ACC112 (cell line): Measurements from ENCODE around the gene CELA2B.
"Not testable (repeated sequence)": the region's sequence is repeated elsewhere in the genome, so short reads cannot be mapped to it uniquely, and the experiment has no call there.

ENCODE experiments used
- H2AFZ ChIP-seq: fragments of 200-600 bp; sonication (generic); one replicate; pipeline ENCODE4 v1.6.0; 2017; ENCODE audit warnings: antibody characterized with exemption, low read length; ENCODE audit not compliant: unreplicated experiment
- H3K27ac ChIP-seq: fragments of 200-600 bp; sonication (generic); 2 replicates; pipeline ENCODE4 v1.5.1; 2014; ENCODE audit warnings: low read depth, mild to moderate bottlenecking, antibody characterized with exemption, low read length, moderate library complexity
- H3K27me3 ChIP-seq: fragments of 200-600 bp; sonication (generic); 2 replicates; pipeline ENCODE4 v1.6.1; 2014; ENCODE audit warnings: mild to moderate bottlenecking, antibody characterized with exemption, low read length, moderate library complexity, mixed read lengths; ENCODE audit not compliant: insufficient read depth
- H3K36me3 ChIP-seq: fragments of 200-600 bp; sonication (generic); 2 replicates; pipeline ENCODE4 v1.6.1; 2016; ENCODE audit warnings: mild to moderate bottlenecking, antibody characterized with exemption, low read length, moderate library complexity, mixed read lengths; ENCODE audit not compliant: insufficient read depth
- H3K4me1 ChIP-seq: fragments of 200-600 bp; sonication (generic); one replicate; pipeline ENCODE4 v1.6.1; 2016; ENCODE audit warnings: low read length, mixed read lengths; ENCODE audit not compliant: insufficient read depth, unreplicated experiment, control insufficient read depth
- H3K4me3 ChIP-seq: fragments of 200-600 bp; sonication (generic); 2 replicates; pipeline ENCODE4 v1.5.1; 2014; ENCODE audit warnings: mild to moderate bottlenecking, low read depth, low read length
- H3K79me2 ChIP-seq: fragments of 200-600 bp; sonication (generic); one replicate; pipeline ENCODE4 v1.6.0; 2016; ENCODE audit warnings: low read length; ENCODE audit not compliant: control insufficient read depth, unreplicated experiment, insufficient read depth

CELA2B gene

DNA sequence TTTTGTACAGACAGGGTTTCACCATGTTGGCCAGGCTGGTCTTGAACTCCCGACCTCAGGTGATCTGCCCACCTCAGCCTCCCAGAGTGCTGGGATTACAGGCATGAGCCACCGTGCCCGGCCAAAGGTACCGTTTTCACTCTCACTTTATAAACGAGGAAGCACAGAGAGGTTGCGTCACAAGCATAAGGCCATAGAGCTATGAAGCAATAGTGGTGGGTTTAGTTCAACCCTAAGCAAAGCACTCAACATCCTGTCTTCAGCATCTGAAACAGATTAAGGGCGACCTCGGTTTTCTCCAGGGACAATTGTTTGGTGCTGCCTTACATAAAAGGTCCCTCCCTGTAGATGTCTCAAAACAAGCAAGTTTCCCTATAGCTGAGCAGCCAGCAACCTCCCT lies 41.2 kb upstream of the CELA2B start:
- not testable (repeated sequence) for H3K27me3 ChIP-seq, H3K4me3 ChIP-seq, H3K27ac ChIP-seq

DNA sequence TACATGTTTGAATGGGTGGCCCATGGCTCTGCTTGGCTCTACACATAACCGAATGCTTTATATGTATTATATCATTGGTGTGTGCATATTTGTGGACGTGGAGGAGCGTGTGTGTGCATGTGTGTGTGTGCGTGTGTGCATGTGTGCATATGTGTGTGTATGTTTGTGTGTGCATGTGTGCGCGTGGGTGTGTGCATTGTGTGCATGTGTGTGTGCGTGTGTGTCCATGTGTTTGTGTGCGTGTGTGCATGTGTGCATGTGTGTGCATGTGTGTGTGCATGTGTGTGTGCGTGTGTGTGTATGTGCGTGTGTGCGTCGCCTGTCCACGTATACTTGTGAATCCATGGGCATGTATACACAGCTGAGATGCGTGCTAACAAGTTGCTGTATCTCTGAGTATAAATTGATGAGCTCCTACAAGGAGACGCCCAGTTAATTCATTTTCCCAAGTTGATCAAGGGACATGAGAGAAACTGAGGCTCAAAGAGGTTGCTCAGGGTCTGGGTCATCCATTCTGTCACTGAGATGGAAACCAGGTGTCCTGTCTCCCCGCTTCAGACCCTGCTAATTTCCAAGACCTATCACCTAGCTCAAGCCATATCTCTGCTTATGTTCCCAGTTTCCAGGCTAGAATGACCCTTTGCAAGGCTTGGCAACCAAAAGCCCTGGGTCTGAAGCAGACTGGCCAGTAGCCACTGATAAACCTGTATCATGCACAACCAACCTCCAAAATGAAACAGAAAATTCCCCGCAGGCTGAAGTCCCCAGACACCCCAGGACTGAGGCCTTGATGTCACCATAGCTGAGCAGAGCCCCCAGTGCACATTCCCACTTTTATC lies 40.4 kb upstream of the CELA2B start:
- peaks cover 14% of the 10 kb centered on the region for H3K4me1 ChIP-seq
- H2AFZ ChIP-seq = no peak overlapping the region
- H3K27me3 ChIP-seq = no peaks in the 10 kb centered on the region
- H3K36me3 ChIP-seq = no peaks in the 10 kb centered on the region; the same call in 1 of the 2 replicates
- no peak overlapping the region for H3K27ac ChIP-seq
- H3K4me3 ChIP-seq = no peak overlapping the region
- H3K79me2 ChIP-seq = no peaks in the 10 kb centered on the region

More for the DNA sequence above, 41.2 kb upstream of the CELA2B start:
- not testable (repeated sequence) for H3K36me3 ChIP-seq, H3K79me2 ChIP-seq, H2AFZ ChIP-seq
- H3K4me1 ChIP-seq = peaks cover 20% of the 10 kb centered on the region

DNA sequence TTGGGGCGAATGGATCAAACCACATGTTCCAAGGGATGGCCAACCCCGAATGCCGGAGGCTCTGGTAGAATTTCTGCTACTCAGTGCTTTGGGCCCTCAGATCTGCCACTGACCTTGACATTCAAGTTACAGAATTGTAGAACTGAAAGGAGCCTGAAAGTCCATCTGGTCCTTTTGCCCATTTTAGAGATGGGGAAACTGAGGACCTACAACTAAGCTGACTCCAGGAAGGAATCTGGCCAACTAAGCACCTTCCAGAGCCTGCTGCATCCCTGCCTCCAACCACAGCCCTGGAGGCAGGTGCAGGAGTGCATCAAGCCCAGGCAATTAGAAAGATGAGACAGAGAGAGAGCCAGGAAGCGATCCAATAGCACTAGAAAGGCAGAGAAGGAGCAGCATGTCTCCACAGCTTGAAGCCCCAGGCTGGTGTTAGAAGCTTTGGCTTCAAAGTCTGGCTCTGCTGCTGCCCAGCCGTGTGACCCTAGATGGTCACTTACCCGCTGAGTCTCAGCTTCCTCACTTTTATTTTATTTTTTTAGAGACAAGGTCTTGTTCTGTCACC lies 38.9 kb upstream of the CELA2B start:
- Histone ChIP-seq H3K27ac (no peak overlapping the region), H3K27me3 (no peaks in the 10 kb centered on the region), H3K4me1 (peaks cover 14% of the 10 kb centered on the region), H3K79me2 (no peaks in the 10 kb centered on the region), H3K36me3 (no peaks in the 10 kb centered on the region), H3K4me3 (no peak overlapping the region), H2AFZ (no peak overlapping the region)

DNA sequence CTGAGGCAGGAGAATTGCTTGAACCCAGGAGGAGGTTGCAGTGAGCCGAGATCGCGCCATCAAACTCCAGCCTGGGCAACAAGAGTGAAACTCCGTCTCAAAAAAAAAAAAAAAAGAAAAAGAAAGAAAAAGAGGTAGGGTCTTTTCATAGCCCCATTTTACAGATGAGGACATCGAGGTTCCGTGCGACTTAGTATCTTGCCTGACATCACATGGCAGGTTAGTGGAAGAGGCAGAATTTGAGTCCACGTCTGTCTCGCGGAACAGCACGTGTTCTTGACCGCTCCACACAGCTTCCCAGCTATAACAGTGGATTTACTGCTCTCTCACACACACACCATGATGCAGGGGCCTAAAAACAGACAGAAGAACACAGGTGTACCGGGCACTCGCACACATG lies 36.6 kb upstream of the CELA2B start:
- H3K27ac ChIP-seq = no peak overlapping the region
- no peaks in the 10 kb centered on the region for H3K36me3 ChIP-seq
- no peaks in the 10 kb centered on the region for H3K79me2 ChIP-seq
- no peak overlapping the region for H3K4me3 ChIP-seq
- H3K4me1 ChIP-seq = peaks cover 4% of the 10 kb centered on the region
- H2AFZ ChIP-seq = no peak overlapping the region
- H3K27me3 ChIP-seq = no peaks in the 10 kb centered on the region

DNA sequence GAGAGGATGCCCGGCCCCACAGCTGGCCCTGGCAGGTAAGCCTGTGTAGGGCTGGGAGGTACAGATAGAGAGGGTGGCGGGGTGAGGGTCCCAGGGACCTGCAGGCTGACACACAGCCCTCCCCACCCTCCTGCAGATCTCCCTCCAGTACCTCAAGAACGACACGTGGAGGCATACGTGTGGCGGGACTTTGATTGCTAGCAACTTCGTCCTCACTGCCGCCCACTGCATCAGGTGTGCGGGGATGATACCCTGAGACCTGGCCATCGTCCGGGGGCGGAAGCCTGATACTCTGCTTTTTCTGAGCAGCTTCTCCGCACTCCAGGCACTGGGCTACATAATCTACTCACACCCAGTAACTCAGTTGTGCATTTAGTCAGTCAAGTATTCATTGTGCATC lies 35.5 kb upstream of the CELA2B start:
- no peaks in the 10 kb centered on the region for H3K79me2 ChIP-seq
- no peaks in the 10 kb centered on the region for H3K27me3 ChIP-seq
- H3K4me3 ChIP-seq = no peak overlapping the region
- H2AFZ ChIP-seq = no peak overlapping the region
- H3K4me1 ChIP-seq = no peaks in the 10 kb centered on the region
- no peaks in the 10 kb centered on the region for H3K36me3 ChIP-seq
- no peak overlapping the region for H3K27ac ChIP-seq

DNA sequence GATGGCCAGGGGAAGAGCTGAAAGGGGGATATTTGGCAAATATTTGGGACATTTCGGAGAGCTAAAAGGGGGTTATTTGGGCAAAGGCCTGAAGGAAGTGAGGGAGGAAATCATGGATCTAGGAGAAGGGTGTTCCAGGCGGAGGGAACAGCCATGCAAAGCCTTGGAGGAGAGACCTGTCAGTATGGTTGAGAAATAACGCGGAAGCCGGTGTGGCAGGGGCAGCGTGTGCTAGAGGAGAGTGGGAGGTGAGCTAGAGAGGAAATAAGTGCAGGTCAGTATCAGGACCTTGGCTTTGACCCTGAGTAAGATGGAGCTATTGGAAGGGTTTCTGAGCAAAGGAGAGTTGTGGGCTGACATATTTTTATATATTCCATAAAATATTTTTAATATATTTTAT lies 34.7 kb upstream of the CELA2B start:
- Histone ChIP-seq H3K4me3 (no peak overlapping the region), H3K36me3 (no peaks in the 10 kb centered on the region), H3K27ac (no peak overlapping the region), H2AFZ (no peak overlapping the region), H3K27me3 (no peaks in the 10 kb centered on the region), H3K4me1 (no peaks in the 10 kb centered on the region), H3K79me2 (no peaks in the 10 kb centered on the region)

DNA sequence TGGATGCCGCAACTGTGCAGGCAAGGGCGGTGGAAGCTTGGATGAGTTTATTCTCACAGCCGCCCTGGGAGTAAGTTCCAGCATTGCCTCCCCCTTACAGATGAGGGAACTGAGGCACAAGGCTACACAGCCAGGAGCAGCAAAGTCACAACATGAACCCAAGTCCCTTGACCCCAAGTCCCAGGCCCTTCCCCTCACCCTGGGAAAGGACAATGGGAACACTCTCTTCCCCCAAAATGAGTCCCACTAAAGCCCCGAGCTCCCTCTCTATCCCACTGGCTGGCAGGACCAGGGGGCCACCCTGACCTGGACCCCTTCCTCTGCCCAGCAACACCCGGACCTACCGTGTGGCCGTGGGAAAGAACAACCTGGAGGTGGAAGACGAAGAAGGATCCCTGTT lies 33.8 kb upstream of the CELA2B start:
- Histone ChIP-seq H3K4me3 (no peak overlapping the region), H2AFZ (no peak overlapping the region), H3K27me3 (peaks cover 2% of the 10 kb centered on the region; the same call in 1 of the 2 replicates), H3K27ac (no peak overlapping the region), H3K4me1 (no peaks in the 10 kb centered on the region), H3K79me2 (no peaks in the 10 kb centered on the region), H3K36me3 (no peaks in the 10 kb centered on the region)

DNA sequence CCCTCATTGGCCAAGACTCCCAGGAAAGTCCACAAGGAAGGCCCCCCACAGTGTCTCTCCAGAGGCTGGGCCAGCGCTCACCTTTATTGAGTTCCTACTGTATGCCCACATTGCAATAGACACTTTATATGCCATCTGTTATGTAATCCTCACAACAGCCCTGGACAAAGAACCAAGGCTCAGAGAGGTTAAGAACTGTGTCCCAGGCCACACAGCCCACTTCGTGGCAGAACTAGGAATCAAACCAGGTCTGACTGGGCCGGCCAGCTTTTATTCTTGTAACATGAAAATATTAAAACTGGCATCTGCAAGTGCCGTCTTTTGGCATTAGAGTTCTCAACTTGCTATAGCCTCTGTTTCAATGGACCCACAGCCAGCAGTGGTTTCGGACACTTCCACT lies 33.1 kb upstream of the CELA2B start:
- Histone ChIP-seq H3K4me1 (no peaks in the 10 kb centered on the region), H3K27ac (no peak overlapping the region), H3K79me2 (no peaks in the 10 kb centered on the region), H3K4me3 (no peak overlapping the region), H3K36me3 (no peaks in the 10 kb centered on the region), H3K27me3 (peaks cover 5% of the 10 kb centered on the region; the same call in 1 of the 2 replicates), H2AFZ (no peak overlapping the region)

DNA sequence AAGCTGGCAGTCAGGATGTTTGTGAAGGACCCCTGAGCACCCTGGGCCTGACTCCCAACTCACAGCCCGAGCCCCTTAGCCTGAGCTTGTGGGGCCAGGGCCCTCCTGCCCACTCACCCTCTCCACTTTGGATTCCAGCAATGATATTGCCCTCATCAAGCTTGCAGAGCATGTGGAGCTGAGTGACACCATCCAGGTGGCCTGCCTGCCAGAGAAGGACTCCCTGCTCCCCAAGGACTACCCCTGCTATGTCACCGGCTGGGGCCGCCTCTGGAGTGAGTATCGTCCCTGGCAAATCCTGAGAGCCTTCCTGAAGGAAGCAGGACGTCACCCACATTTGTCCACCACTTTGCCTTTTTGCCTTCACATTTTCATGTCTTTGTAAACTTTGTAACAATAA lies 32.6 kb upstream of the CELA2B start:
- no peak overlapping the region for H2AFZ ChIP-seq
- no peaks in the 10 kb centered on the region for H3K36me3 ChIP-seq
- no peak overlapping the region for H3K27ac ChIP-seq
- H3K4me3 ChIP-seq = no peak overlapping the region
- peaks cover 5% of the 10 kb centered on the region; the same call in 1 of the 2 replicates for H3K27me3 ChIP-seq
- H3K79me2 ChIP-seq = no peaks in the 10 kb centered on the region
- H3K4me1 ChIP-seq = no peaks in the 10 kb centered on the region

DNA sequence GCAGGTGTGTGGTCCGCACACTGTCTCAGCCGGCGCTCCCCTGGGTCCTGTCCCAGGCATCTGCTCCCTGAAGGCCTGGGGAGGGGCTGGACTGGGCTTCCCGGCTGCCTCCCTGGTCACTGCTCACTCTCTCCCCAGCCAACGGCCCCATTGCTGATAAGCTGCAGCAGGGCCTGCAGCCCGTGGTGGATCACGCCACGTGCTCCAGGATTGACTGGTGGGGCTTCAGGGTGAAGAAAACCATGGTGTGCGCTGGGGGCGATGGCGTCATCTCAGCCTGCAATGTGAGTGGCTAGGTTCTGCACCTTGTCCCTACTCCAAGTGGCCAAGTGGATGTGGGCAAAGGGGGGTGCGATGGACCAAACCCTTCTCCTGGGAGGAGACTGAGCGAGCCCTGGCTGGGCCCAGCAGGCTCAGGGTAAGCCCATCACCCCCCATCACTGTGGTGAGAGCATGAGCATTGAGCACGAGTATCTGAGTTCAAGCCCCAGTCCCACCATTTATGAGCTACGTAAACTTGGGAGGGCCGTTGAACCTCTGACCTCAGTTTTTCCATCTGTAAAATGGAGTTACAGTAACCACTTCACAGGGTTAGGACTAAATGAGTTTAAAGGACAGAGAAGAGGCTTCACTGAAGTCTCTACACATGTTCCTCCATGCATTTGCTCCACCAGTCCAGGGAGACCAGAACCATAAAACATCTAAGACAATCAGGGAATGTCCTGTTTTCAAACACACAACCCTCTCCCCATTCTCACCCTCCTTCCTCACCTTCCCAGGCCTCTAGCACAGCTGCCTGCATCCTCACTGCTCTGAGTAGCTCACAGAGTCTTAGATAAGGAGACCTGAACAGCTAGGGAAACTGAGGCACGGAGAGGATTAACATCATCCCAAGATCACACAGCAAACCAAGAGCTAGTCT lies 31.2 kb upstream of the CELA2B start:
- Histone ChIP-seq H3K27me3 (peaks cover 5% of the 10 kb centered on the region; the same call in 1 of the 2 replicates), H3K27ac (no peak overlapping the region), H2AFZ (no peak overlapping the region), H3K4me3 (no peak overlapping the region), H3K79me2 (no peaks in the 10 kb centered on the region), H3K4me1 (no peaks in the 10 kb centered on the region), H3K36me3 (no peaks in the 10 kb centered on the region)
